B cell (primary cell): ENCODE measurements around the gene RPA3.

Experiments used
- CTCF ChIP-seq: fragments of 200-600 bp; IDR thresholded peaks from one replicate; pipeline ENCODE4 v1.8.0; 2022; ENCODE audit warnings: antibody characterized with exemption, mild to moderate bottlenecking
- EZH2 ChIP-seq: IDR thresholded peaks from 2 replicates; pipeline ENCODE4 v1.6.1; 2012; ENCODE audit warnings: borderline replicate concordance, low read depth, mild to moderate bottlenecking, moderate library complexity, low read length; ENCODE audit not compliant: insufficient read depth, poor library complexity, severe bottlenecking

DNA sequence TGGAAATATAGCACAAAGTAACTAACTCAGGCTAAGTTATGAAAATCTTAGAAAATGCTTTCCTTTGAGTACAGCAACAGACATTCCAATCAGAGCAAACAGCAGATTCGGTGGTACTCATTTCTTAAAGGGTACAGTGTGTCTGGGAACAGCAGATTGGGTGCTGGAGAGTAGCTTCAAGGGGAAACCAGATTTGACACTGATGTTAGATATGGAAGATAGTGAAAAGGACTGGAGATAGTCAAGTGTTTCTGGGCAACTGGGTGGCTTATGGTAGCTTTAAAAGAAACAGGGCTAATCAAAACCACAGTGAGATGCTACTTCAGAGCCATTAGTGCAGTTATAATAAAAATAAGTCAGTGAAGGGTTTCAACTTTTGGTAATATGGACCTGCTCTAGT, 89.9 kb downstream of the RPA3 start:
- TF ChIP-seq CTCF (no peak), EZH2 (no peak)
